HepG2 (cell line): ENCODE data around the gene HSPA1B. TPM values are rescaled to one million over a fixed set of nuclear protein-coding genes. Genes with fewer than 3 reads are reported as not detected.

Experiments used
- ATAC-seq: fragments of 200-7000 bp; cut with Tn5 transposase; 3 replicates; pipeline ENCODE4 v1.9.1; 2020; ENCODE audit warnings: mild to moderate bottlenecking, moderate library complexity
- BruUV-seq: library from RNA; stranded (reverse); fragments of 400-500 nt; replicated peaks from 2 replicates; lab custom pipeline; 2021; lab: Mats Ljungman, UMichigan
- CTCF ChIA-PET: fragments of 300-600 bp; formaldehyde crosslinking; extraction: SDS; loops from one replicate; lab custom pipeline; 2021; ENCODE audit warnings: low total read pairs, inconsistent platforms, low intra/inter-chr PET ratio; lab: Yijun Ruan, JAX
- POLR2A ChIA-PET: fragments of 350-600 bp; sonication (Branson Sonifier 250); formaldehyde crosslinking; loops from one replicate; lab custom pipeline; 2020; ENCODE audit warnings: antibody characterized with exemption, inconsistent platforms; lab: Yijun Ruan, JAX
- DNase-seq: peaks from one replicate; pipeline ENCODE4 v3.0.0-alpha.2; 2015; ENCODE audit warnings: low spot score
- FAIRE-seq: peaks from 3 replicates; lab custom pipeline; 2011; peaks lifted over from hg19 to GRCh38; lab: Jason Lieb, UNC
- H2AFZ ChIP-seq: one replicate; pipeline ENCODE4 v1.6.1; 2011; ENCODE audit warnings: low read length, inconsistent platforms
- H3K27ac ChIP-seq: fragments of 300-600 bp; 3 replicates; pipeline ENCODE4 v1.8.0; 2011; ENCODE audit warnings: mixed run types, mild to moderate bottlenecking, mixed read lengths, low read length, inconsistent platforms; ENCODE audit not compliant: insufficient read depth; ENCODE audit errors: extremely low read length
- H3K27me3 ChIP-seq, 2 experiments: fragments of 200-600 bp in 1 of 2; 2 replicates in 1 of 2; 3 replicates in 1 of 2; pipeline versions ENCODE4 v1.6.0 to v1.8.0; 2011; ENCODE audit warnings: low read length in 2 of 2, mild to moderate bottlenecking in 2 of 2, moderate library complexity in 2 of 2, inconsistent platforms in 1 of 2; ENCODE audit not compliant: insufficient read depth in 2 of 2, control insufficient read depth in 1 of 2
- H3K36me3 ChIP-seq, 2 experiments: fragments of 200-600 bp in 1 of 2; replicated peaks in 1 of 2; 2 replicates in 1 of 2; 3 replicates in 1 of 2; pipeline versions ENCODE4 v1.5.1 to v1.8.0; 2011; ENCODE audit warnings: low read length in 2 of 2, inconsistent platforms in 1 of 2; ENCODE audit not compliant: insufficient read depth in 2 of 2, control insufficient read depth in 1 of 2
- H3K4me1 ChIP-seq: 2 replicates; pipeline ENCODE4 v1.5.1; 2012; ENCODE audit warnings: low read length, inconsistent platforms; ENCODE audit not compliant: insufficient read depth
- H3K4me2 ChIP-seq: 2 replicates; pipeline ENCODE4 v1.6.0; 2011; ENCODE audit warnings: low read depth, low read length, inconsistent platforms
- H3K4me3 ChIP-seq, 3 experiments: fragments of 200-600 bp in 1 of 3; sonication (generic), shearing (Covaris generic) in 1 of 3; replicated peaks in 1 of 3; 2 replicates each; pipeline ENCODE4 v1.5.1; 2011 to 2016; ENCODE audit warnings: low read length in 3 of 3, inconsistent platforms in 2 of 3, low read depth in 2 of 3, mild to moderate bottlenecking in 2 of 3, control low read depth in 1 of 3, mixed read lengths in 1 of 3; ENCODE audit not compliant: insufficient read depth in 1 of 3
- H3K79me2 ChIP-seq: one replicate; pipeline ENCODE4 v1.6.1; 2011; ENCODE audit warnings: low read length, inconsistent platforms; ENCODE audit not compliant: insufficient read depth
- H3K9ac ChIP-seq: 2 replicates; pipeline ENCODE4 v1.6.0; 2011; ENCODE audit warnings: mild to moderate bottlenecking, low read depth, low read length, inconsistent platforms; ENCODE audit not compliant: insufficient read depth
- H3K9me3 ChIP-seq: 2 replicates; pipeline ENCODE4 v1.5.1; 2012; ENCODE audit warnings: mild to moderate bottlenecking, low read length
- H4K20me1 ChIP-seq: 2 replicates; pipeline ENCODE4 v1.6.0; 2011; ENCODE audit warnings: inconsistent platforms, mild to moderate bottlenecking, low read length, moderate library complexity; ENCODE audit not compliant: insufficient read depth
- ELF3 ChIP-seq: IDR thresholded peaks from 2 replicates; pipeline ENCODE4 v1.6.1; 2016; ENCODE audit warnings: missing genetic modification reagents, missing compliant biosample characterization
- FLYWCH1 ChIP-seq: sonication (generic); formaldehyde crosslinking; IDR thresholded peaks from 2 replicates; pipeline ENCODE4 v1.8.1; 2023; ENCODE audit warnings: mild to moderate bottlenecking, missing genetic modification reagents
- GABPA ChIP-seq, 2 experiments: IDR thresholded peaks; 2 replicates each; pipeline ENCODE4 v1.6.1; 2011 to 2016; ENCODE audit warnings: low read depth in 2 of 2, low read length in 1 of 2, missing biosample characterization in 1 of 2, missing genetic modification characterization in 1 of 2
- NFATC3 ChIP-seq: sonication (generic); formaldehyde crosslinking; IDR thresholded peaks from 2 replicates; pipeline ENCODE4 v1.5.1; 2020; ENCODE audit warnings: mild to moderate bottlenecking, missing genetic modification reagents
- NFKB2 ChIP-seq: sonication (generic); formaldehyde crosslinking; IDR thresholded peaks from 2 replicates; pipeline ENCODE4 v1.4.0; 2020; ENCODE audit warnings: missing genetic modification reagents, borderline replicate concordance
- RBFOX2 ChIP-seq: fragments of 200-400 bp; formaldehyde crosslinking; IDR thresholded peaks from 2 replicates; pipeline ENCODE4 v1.6.1; 2017; ENCODE audit warnings: low read depth, mild to moderate bottlenecking, low read length
- RFX5 ChIP-seq: IDR thresholded peaks from 2 replicates; pipeline ENCODE4 v1.6.1; 2011; ENCODE audit warnings: low read depth, low read length, improper control_type of control experiment
- RXRB ChIP-seq: IDR thresholded peaks from 2 replicates; pipeline ENCODE4 v1.6.1; 2016; ENCODE audit warnings: borderline replicate concordance, missing genetic modification reagents, missing compliant biosample characterization
- TBX2 ChIP-seq: sonication (generic); formaldehyde crosslinking; IDR thresholded peaks from 2 replicates; pipeline ENCODE4 v1.5.0; 2020; ENCODE audit warnings: missing genetic modification reagents, mild to moderate bottlenecking, borderline replicate concordance
- THAP7 ChIP-seq: sonication (generic); formaldehyde crosslinking; IDR thresholded peaks from 2 replicates; pipeline ENCODE4 v1.8.1; 2023; ENCODE audit warnings: mild to moderate bottlenecking, missing genetic modification reagents
- YY1 ChIP-seq: IDR thresholded peaks from 2 replicates; pipeline ENCODE4 v1.6.1; 2011; ENCODE audit warnings: low read length, low read depth, moderate library complexity, mild to moderate bottlenecking; ENCODE audit not compliant: insufficient read depth, insufficient replicate concordance
- ZNF121 ChIP-seq: sonication (generic); formaldehyde crosslinking; IDR thresholded peaks from 2 replicates; pipeline ENCODE4 v1.5.0; 2020; ENCODE audit warnings: mild to moderate bottlenecking, missing genetic modification reagents
- ZNF317 ChIP-seq: sonication (generic); formaldehyde crosslinking; IDR thresholded peaks from 2 replicates; pipeline ENCODE4 v1.5.0; 2020; ENCODE audit warnings: mild to moderate bottlenecking, missing genetic modification reagents
- ZNF335 ChIP-seq: sonication (generic); formaldehyde crosslinking; IDR thresholded peaks from 2 replicates; pipeline ENCODE4 v1.4.0; 2020; ENCODE audit warnings: missing genetic modification reagents
- ZNF343 ChIP-seq: sonication (generic); formaldehyde crosslinking; IDR thresholded peaks from 2 replicates; pipeline ENCODE4 v1.4.0; 2020; ENCODE audit warnings: mild to moderate bottlenecking, missing genetic modification reagents
- ZNF460 ChIP-seq: sonication (generic); formaldehyde crosslinking; IDR thresholded peaks from 2 replicates; pipeline ENCODE4 v1.5.1; 2020; ENCODE audit warnings: missing genetic modification reagents, mild to moderate bottlenecking, borderline replicate concordance
- ZNF784 ChIP-seq: sonication (generic); formaldehyde crosslinking; IDR thresholded peaks from 2 replicates; pipeline ENCODE4 v1.5.1; 2020; ENCODE audit warnings: missing genetic modification reagents, mild to moderate bottlenecking, borderline replicate concordance
- ZNF83 ChIP-seq: sonication (generic); formaldehyde crosslinking; IDR thresholded peaks from 2 replicates; pipeline ENCODE4 v1.4.0; 2020; ENCODE audit warnings: missing genetic modification reagents, mild to moderate bottlenecking, borderline replicate concordance
- WGBS: methylation state at CpG from one replicate; pipeline ENCODE4 v1.1.6; 2017; ENCODE audit warnings: low lambda C conversion rate; 5-methylcytosine and 5-hydroxymethylcytosine counted together
- in situ Hi-C: cut with HindIII; loops from 2 replicates; pipeline ENCODE4 v1.10.0; 2017; ENCODE audit warnings: low pct_unique_long_range_greater_than_20kb; ENCODE audit not compliant: extremely low pct_ligation_motif_present
- intact Hi-C: fragments of 100-400 bp; cut with micrococcal nuclease; formaldehyde crosslinking; loops from one replicate; pipeline ENCODE4 v1.10.0; 2022; ENCODE audit not compliant: unreplicated experiment
- polyA plus RNA-seq, 8 experiments: library from polyadenylated mRNA; depleted of rRNA in 3 of 8; stranded (reverse) in 7 of 8; unstranded in 1 of 8; fragments of >200 nt; fragmentation: Illumina TruSeq in 4 of 8; extraction: Trizol in 4 of 8; gene quantifications; 2 replicates each; pipeline versions ENCODE4 v1.2.1 to v1.2.3, GENCODE V29; 2011 to 2016; ENCODE audit warnings: low read depth in 4 of 8, missing spikeins in 1 of 8, mixed read lengths in 1 of 8; ENCODE audit not compliant: insufficient read depth in 1 of 8
- total RNA-seq, 5 experiments: library from RNA; depleted of rRNA; stranded (reverse); fragments of >200 nt; fragmentation: Illumina TruSeq; extraction: Trizol; gene quantifications; 2 replicates each; pipeline ENCODE4 v1.2.3, GENCODE V29; 2016; ENCODE audit warnings: low read depth in 1 of 5
- TF ChIP-seq, protein P1 (sequence below): sonication (generic); formaldehyde crosslinking; IDR thresholded peaks from 2 replicates; pipeline ENCODE4 v1.9.0; 2022; ENCODE audit warnings: low read depth, missing genetic modification reagents

HSPA1B gene
- total and polyA plus RNA-seq, 2 of the 13 experiments (the other 11 are each of a cell fraction or from before 2014, with no cell fraction given) = 26.0 to 186 TPM

DNA sequence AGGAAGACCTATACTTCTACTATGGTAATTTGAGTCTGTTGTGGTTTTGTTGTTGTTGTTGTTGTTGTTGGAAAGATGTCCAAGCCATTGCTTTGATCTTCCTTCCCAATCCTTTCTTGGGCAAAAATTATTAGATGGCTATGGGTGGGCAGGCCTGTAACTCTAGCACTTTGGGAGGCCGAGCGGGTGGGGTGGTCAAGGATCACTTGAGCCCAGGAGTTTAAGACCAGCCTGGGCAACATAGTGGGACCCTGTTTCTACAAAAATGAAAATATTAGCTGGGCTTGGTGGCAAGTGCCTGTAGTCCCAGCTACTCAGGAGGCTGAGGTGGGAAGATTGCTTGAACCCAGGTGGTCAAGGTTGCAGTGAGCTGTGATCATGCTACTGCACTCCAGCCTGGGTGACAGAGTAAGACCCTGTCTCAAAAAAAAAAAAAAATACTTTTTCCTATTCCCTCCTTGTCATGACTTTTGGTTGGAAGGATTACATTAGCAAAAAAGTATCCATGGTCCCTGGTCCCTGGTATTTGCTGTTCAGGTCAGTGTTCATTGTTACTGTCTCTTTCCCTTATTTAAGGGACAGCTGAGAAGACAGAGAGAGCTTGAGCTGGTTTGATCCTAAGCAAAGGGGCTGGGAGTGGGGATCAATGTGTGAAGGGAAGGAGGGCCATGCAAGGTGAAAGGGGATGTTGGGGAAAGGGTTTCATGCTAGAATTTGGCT lies 23.4 kb downstream of the HSPA1B start:
- H2AFZ ChIP-seq = peak overlapping the region; percentile 43
- POLR2A ChIA-PET = interaction anchor here (0.8 to 5.9 kb wide), 3 partner anchors 14 to 20 kb away, joined by 3 to 93 read pairs (median 52); partner anchors contain the start of gene NEU1
- H3K9ac ChIP-seq = peak overlapping the region; percentile 8
- peak overlapping the region; percentile 43 for H3K27ac ChIP-seq
- H3K27me3 ChIP-seq = no peaks in the 10 kb centered on the region
- H3K4me3 ChIP-seq = no peak overlapping the region
- H3K79me2 ChIP-seq = no peaks in the 10 kb centered on the region
- no peaks in the 10 kb centered on the region for H3K36me3 ChIP-seq
- BruUV-seq = no TSS peak
- no peaks in the 10 kb centered on the region for H3K9me3 ChIP-seq
- H3K4me2 ChIP-seq = peak overlapping the region; percentile 48
- intact Hi-C loops = no loop called here
- peaks cover 35% of the 10 kb centered on the region for H3K4me1 ChIP-seq
- WGBS = 92% methylated on average over 2 of the region's 2 CpGs
- no peaks in the 10 kb centered on the region for H4K20me1 ChIP-seq
- DNase-seq (no peak), FAIRE-seq (no peak), ATAC-seq (peak; percentile 45)
- in situ Hi-C loops = no loop called here
- CTCF ChIA-PET = no interaction called here
- no peak for TF ChIP-seq NFATC3 (CRISPR knock-in tag)
- TF ChIP-seq RFX5 = no peak
- TF ChIP-seq NFKB2 (CRISPR knock-in tag) = no peak
- no peak for TF ChIP-seq YY1
- TF ChIP-seq ZNF784 (CRISPR knock-in tag) = no peak
- TF ChIP-seq ZNF121 (CRISPR knock-in tag) = peak; percentile 52
- TF ChIP-seq, protein P1, sequence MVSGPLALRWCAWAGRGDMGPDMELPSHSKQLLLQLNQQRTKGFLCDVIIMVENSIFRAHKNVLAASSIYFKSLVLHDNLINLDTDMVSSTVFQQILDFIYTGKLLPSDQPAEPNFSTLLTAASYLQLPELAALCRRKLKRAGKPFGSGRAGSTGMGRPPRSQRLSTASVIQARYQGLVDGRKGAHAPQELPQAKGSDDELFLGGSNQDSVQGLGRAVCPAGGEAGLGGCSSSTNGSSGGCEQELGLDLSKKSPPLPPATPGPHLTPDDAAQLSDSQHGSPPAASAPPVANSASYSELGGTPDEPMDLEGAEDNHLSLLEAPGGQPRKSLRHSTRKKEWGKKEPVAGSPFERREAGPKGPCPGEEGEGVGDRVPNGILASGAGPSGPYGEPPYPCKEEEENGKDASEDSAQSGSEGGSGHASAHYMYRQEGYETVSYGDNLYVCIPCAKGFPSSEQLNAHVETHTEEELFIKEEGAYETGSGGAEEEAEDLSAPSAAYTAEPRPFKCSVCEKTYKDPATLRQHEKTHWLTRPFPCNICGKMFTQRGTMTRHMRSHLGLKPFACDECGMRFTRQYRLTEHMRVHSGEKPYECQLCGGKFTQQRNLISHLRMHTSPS (CRISPR knock-in tag) = no peak
- no peak for TF ChIP-seq GABPA (IDR thresholded peaks at IDR 0.05; ENCODE audit: low read depth, low read length)
- no peak for TF ChIP-seq GABPA (CRISPR knock-in tag; IDR thresholded peaks at IDR 0.05; ENCODE audit: low read depth)
- TF ChIP-seq ELF3 = no peak
- TF ChIP-seq RXRB (CRISPR knock-in tag) = no peak
- TF ChIP-seq ZNF335 = 0 out of 2 replicates have a peak, but pooled peaks have one; percentile 33
- TF ChIP-seq FLYWCH1 (CRISPR knock-in tag) = no peak
- TF ChIP-seq TBX2 (CRISPR knock-in tag) = peak; percentile 38; the same call in 1 of the 2 replicates
- no peak for TF ChIP-seq ZNF460
- TF ChIP-seq THAP7 = no peak
- no peak for TF ChIP-seq ZNF83
- no peak for TF ChIP-seq ZNF343
- TF ChIP-seq ZNF317 (CRISPR knock-in tag) = no peak
- TF ChIP-seq RBFOX2 = no peak
